HG02623 (cell line): Measurements from ENCODE around the gene ARPIN.
"Not testable (repeated sequence)": the region's sequence is repeated elsewhere in the genome, so short reads cannot be mapped to it uniquely, and the experiment has no call there.

ENCODE experiments used
- ATAC-seq: cut with Tn5 transposase; IDR thresholded peaks from one replicate; pipeline ENCODE4 v1.9.1; 2021; ENCODE audit warnings: moderate library complexity; ENCODE audit not compliant: unreplicated experiment

ARPIN gene

GRCh38 chr15:89912674-89913396 lies at the start of gene ARPIN:
Gene ARPIN, minus strand, starts transcription at chr15:89912952. Its CDS starts 117 bp downstream, at chr15:89912835.
- ATAC-seq = no peak

GRCh38 chr15:89958107-89958805 lies 45.5 kb upstream of the ARPIN start:
- no peak for ATAC-seq

- ATAC-seq = not testable (repeated sequence)
These were observed 42.8 kb upstream of the ARPIN start for GRCh38 chr15:89955449-89955998.

GRCh38 chr15:89954541-89954940 lies 41.8 kb upstream of the ARPIN start:
- ATAC-seq = no peak

GRCh38 chr15:89948796-89949195 lies 36.0 kb upstream of the ARPIN start:
- no peak for ATAC-seq

GRCh38 chr15:89947385-89947784 lies 34.6 kb upstream of the ARPIN start:
- no peak for ATAC-seq

- no peak for ATAC-seq
These were observed 34.0 kb upstream of the ARPIN start for GRCh38 chr15:89946681-89947299.

- not testable (repeated sequence) for ATAC-seq
These were observed 31.0 kb upstream of the ARPIN start for GRCh38 chr15:89943721-89944120.

GRCh38 chr15:89939910-89940309 lies 27.2 kb upstream of the ARPIN start:
- no peak for ATAC-seq

GRCh38 chr15:89939377-89939776 lies 26.6 kb upstream of the ARPIN start:
- ATAC-seq = not testable (repeated sequence)

GRCh38 chr15:89937365-89938350 lies 24.9 kb upstream of the ARPIN start:
- no peak for ATAC-seq

- ATAC-seq = no peak
These were observed 24.1 kb upstream of the ARPIN start for GRCh38 chr15:89936786-89937265.

GRCh38 chr15:89936051-89936785 lies 23.5 kb upstream of the ARPIN start:
- ATAC-seq = no peak

- ATAC-seq = no peak
These were observed 20.1 kb upstream of the ARPIN start for GRCh38 chr15:89932880-89933279.

- no peak for ATAC-seq
These were observed 15.7 kb upstream of the ARPIN start for GRCh38 chr15:89928421-89928820.

GRCh38 chr15:89926158-89926557 lies 13.4 kb upstream of the ARPIN start:
- no peak for ATAC-seq

GRCh38 chr15:89917442-89918101 lies 4.8 kb upstream of the ARPIN start:
- ATAC-seq = no peak

GRCh38 chr15:89916660-89917059 lies 3.9 kb upstream of the ARPIN start:
- no peak for ATAC-seq

GRCh38 chr15:89912145-89912673 lies 543 bp downstream of the ARPIN start:
- no peak for ATAC-seq
